BE2C (cell line): ENCODE results near the gene GLT6D1.

Source experiments
- DNase-seq: peaks from one replicate; pipeline ENCODE4 v3.0.0-alpha.2; 2020
- H3K27me3 ChIP-seq: fragments of 250-450 bp; sonication (Bioruptor Pico); 2 replicates; pipeline ENCODE4 v1.5.1; 2020; ENCODE audit warnings: mild to moderate bottlenecking
- H3K36me3 ChIP-seq: fragments of 250-450 bp; sonication (Bioruptor Pico); 2 replicates; pipeline ENCODE4 v1.5.1; 2020; ENCODE audit warnings: mild to moderate bottlenecking
- H3K4me1 ChIP-seq: fragments of 250-450 bp; sonication (Bioruptor Pico); 2 replicates; pipeline ENCODE4 v1.5.1; 2020
- H3K4me3 ChIP-seq: 2 replicates; pipeline ENCODE4 v1.5.1; 2011; ENCODE audit warnings: low read depth, low read length
- H3K9me3 ChIP-seq: fragments of 250-450 bp; sonication (Bioruptor Pico); 2 replicates; pipeline ENCODE4 v1.5.1; 2020
- TF ChIP-seq, protein P1 (sequence below): IDR thresholded peaks from 2 replicates; pipeline ENCODE4 v1.5.1; 2012; ENCODE audit warnings: mild to moderate bottlenecking, low read depth, low read length

GLT6D1 gene

DNA sequence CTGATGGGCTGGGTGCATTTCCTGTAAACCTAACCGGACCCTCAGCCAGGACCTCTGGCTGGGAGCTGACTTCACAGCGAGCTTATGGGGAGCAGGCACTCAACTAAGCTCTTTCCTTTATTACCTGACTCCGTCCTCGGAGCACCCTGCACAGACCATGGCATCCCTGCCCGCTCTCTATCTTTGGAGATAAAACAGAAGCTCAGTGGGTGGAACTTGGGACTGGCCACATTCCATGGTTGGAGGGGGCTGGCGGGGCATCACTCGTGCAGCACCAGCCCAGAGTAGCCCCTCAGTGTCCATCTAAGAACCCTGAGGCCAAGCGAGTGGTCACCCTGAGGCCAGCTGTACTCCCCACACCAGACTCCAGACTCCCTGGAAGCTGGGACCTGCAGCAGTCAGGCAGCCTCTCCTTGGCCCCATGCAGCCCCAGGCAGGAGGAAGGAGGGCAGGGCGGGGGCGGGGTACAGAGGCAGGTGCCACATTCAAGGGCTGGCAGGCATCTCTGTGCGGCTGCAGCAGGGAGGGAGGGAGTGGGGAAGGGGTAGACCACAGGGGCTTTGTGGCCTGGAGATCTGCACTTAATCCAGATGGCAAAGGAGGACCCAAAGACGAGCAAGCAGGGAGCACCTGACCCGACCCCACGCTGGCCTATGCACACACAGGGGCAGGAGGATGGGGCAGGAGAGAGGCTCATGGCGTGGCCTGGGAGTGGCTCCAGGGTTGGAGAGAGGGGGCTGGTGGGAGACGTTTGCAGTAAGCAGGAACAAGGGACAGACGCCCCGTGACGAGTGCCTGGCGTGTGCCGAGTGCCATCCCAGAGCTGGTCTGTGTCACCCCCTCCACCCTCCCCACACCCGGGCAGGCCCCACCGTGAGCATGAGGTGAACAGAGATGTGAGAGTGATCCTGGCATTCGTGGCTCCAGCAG is 26.1 kb downstream of the GLT6D1 start:
- DNase-seq, result no peak
- TF ChIP-seq, protein P1, sequence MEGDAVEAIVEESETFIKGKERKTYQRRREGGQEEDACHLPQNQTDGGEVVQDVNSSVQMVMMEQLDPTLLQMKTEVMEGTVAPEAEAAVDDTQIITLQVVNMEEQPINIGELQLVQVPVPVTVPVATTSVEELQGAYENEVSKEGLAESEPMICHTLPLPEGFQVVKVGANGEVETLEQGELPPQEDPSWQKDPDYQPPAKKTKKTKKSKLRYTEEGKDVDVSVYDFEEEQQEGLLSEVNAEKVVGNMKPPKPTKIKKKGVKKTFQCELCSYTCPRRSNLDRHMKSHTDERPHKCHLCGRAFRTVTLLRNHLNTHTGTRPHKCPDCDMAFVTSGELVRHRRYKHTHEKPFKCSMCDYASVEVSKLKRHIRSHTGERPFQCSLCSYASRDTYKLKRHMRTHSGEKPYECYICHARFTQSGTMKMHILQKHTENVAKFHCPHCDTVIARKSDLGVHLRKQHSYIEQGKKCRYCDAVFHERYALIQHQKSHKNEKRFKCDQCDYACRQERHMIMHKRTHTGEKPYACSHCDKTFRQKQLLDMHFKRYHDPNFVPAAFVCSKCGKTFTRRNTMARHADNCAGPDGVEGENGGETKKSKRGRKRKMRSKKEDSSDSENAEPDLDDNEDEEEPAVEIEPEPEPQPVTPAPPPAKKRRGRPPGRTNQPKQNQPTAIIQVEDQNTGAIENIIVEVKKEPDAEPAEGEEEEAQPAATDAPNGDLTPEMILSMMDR, result no peak
- Histone ChIP-seq H3K36me3 (no peaks in the 10 kb centered on the region), H3K4me3 (no peak overlapping the region), H3K27me3 (no peaks in the 10 kb centered on the region), H3K9me3 (no peaks in the 10 kb centered on the region; the same call in 1 of the 2 replicates), H3K4me1 (no peaks in the 10 kb centered on the region; the same call in 1 of the 2 replicates)

DNA sequence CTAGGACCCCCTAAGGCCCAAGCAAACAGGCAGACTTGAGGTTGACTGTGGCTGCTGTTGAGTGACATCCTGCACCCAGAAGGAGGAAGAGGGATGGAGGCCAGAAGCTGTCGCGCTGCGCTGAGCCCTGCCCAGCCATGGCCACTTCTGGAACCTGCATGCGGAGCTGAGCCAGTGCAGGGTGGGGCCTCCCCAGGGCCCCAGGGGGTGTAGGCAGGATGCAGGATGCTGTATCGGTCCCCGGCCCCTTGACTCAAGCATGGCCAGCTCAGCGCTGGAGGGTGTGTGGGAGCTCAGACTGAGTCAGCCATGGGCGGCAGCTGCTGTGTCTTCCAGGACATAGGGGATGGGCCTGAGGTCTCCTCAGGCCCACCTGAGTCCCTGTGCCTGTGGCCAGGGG is 26.9 kb downstream of the GLT6D1 start:
- no peak for DNase-seq
- Histone ChIP-seq H3K4me1 (peaks cover 4% of the 10 kb centered on the region), H3K36me3 (no peaks in the 10 kb centered on the region), H3K4me3 (no peak overlapping the region), H3K27me3 (no peaks in the 10 kb centered on the region), H3K9me3 (no peaks in the 10 kb centered on the region; the same call in 1 of the 2 replicates)
- TF ChIP-seq, protein P1, result no peak

DNA sequence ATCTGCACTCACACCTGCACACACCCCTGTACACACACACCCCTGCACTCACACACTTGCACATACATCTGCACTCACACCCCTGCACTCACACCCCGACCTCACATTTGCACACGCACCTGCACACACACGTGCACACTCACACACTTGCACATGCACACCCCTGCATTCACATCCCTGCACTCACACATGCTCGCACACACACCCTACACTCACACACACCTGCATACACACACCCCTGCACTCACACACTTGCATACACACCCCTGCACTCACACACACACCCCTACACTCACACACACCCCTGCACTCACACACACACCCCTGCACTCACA is 27.5 kb downstream of the GLT6D1 start:
- peaks cover 8% of the 10 kb centered on the region for H3K4me1 ChIP-seq
- TF ChIP-seq, protein P1, result no peak
- no peaks in the 10 kb centered on the region for H3K27me3 ChIP-seq
- no peaks in the 10 kb centered on the region; the same call in 1 of the 2 replicates for H3K9me3 ChIP-seq
- H3K36me3 ChIP-seq, result no peaks in the 10 kb centered on the region
- no peak for DNase-seq
- no peak overlapping the region for H3K4me3 ChIP-seq

DNA sequence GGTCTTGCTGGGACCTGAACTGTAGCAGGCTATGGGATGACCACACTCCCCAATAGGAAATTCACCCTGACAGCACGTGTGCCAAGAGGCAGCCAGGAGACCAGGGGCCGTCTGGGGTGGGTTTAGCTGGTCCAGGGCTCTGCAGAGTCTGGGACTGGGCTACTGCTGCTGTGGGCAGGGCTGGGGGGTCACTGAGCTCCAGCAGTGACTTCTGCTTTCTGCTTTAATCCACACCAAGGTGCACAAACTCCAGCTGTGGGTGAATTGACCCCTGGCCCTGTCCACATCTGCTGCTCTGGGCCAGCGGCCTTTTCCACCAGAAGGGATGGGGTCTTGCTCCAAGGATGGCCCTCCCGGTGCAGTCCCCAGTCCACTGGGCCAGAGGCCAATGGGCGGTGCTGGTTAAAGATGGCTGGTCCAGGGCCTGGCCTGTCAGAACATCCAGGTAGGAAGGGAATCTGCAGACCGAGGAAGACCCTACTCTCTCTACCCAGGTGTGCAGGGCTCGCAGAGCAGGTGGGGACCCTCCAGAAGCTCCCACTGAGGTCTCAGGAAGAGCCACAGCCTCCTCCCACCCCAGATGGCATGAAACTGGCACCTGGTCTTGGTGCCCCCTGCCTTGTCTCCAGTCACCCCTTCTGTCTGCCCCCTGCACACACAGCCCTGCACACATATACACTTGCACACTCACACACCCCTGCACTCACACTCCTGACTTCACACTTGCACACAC is 28.0 kb downstream of the GLT6D1 start:
- no peak overlapping the region for H3K4me3 ChIP-seq
- H3K4me1 ChIP-seq, result peaks cover 8% of the 10 kb centered on the region
- no peaks in the 10 kb centered on the region for H3K27me3 ChIP-seq
- DNase-seq, result no peak
- TF ChIP-seq, protein P1, result no peak
- no peaks in the 10 kb centered on the region for H3K36me3 ChIP-seq
- H3K9me3 ChIP-seq, result no peaks in the 10 kb centered on the region; the same call in 1 of the 2 replicates

DNA sequence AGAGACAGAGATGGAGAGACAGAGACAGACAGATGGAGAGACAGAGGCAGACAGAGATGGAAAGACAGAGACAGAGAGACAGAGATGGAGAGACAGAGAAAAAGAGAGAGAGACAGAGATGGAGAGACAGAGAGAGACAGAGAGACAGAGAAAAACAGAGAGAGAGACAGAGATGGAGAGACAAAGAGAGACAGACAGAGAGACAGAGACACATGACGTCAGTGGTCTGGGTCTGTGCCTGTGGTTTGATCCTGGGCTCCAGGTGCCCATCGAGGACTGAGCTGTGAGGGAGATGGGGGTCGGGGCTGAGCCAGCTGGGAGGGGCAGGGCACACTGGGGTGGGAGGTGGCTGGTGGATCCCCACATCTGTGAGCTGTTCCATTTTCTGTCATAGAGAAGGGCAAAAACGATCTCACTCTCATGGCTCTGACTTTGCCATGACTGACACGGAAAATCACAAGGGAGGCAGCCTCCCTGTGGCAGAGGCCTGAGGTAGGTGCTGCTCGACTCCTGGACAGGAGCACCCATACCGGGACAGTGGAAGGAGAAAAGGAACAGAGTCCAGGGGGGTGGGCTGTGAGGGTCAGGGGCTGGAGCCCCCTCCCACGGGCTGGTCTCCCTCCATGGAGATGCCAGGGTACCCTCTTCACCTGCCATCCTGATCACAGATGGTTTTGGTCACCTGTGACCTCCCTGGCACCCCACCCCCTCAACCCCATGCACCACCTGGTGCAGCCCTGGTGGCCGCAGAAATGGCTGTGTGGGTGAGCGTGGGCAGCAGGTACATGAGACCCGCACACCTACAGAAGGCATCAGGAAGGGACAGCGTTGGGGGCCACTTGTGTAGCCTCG is 28.8 kb downstream of the GLT6D1 start:
- no peaks in the 10 kb centered on the region; the same call in 1 of the 2 replicates for H3K9me3 ChIP-seq
- H3K4me3 ChIP-seq, result no peak overlapping the region
- H3K4me1 ChIP-seq, result peaks cover 8% of the 10 kb centered on the region
- H3K36me3 ChIP-seq, result no peaks in the 10 kb centered on the region
- H3K27me3 ChIP-seq, result no peaks in the 10 kb centered on the region
- DNase-seq, result no peak
- TF ChIP-seq, protein P1, result no peak
